Measurements from ENCODE around the gene PDE4A. TPM values are rescaled to one million over a fixed set of nuclear protein-coding genes. Genes with fewer than 3 reads are reported as not detected.
"Not testable (repeated sequence)": the region's sequence is repeated elsewhere in the genome, so short reads cannot be mapped to it uniquely, and the experiment has no call there.

PDE4A gene
- total RNA-seq, 4 donors from 2014 or later: 6.4 to 10.1 (median 8.4) TPM

- Histone ChIP-seq H3K27ac (no peak overlapping the region), H3K4me3 (no peak overlapping the region), H3K9me3 (no peaks in the 10 kb centered on the region), H3K27me3 (no peaks in the 10 kb centered on the region), H3K36me3 (peaks cover 0 to 53% of the 10 kb centered on the region in 2 donors), H3K4me1 (peaks cover 14 to 18% of the 10 kb centered on the region in 2 donors)
- no peak for TF ChIP-seq POLR2A (IDR thresholded peaks at IDR 0.05)
- no peak for TF ChIP-seq CTCF (IDR thresholded peaks at IDR 0.05 in 4 of 5, conservative IDR thresholded peaks at IDR 0.05 in 1 of 5)
- DNase-seq (no peak), ATAC-seq (no peak)
- in situ Hi-C loops (cut with MboI; ENCODE audit: low sequenced_read_pairs in 4 of 4) (loop anchor here in 3 of 4 donors (10.0 to 25.0 kb wide), 2 partner anchors 290 to 458 kb away; partner anchors contain the start of genes OLFM2 (in 3 of the 3), ANGPTL6 (in 1 of the 3) and PPAN (in 1 of the 3)), intact Hi-C loops (cut with DNase I; ENCODE audit: low total_unique reads) (loop anchor here (10.0 kb wide), 1 partner anchor 980 kb away; the partner anchor contains the start of gene SWSAP1)
Observed at GRCh38 chr19:10395003-10395402, 25.3 kb upstream of the PDE4A start.

- H3K27ac ChIP-seq: no peak overlapping the region
- in situ Hi-C loops (cut with MboI; ENCODE audit: low sequenced_read_pairs in 4 of 4): loop anchor here in 3 of 4 donors (10.0 to 25.0 kb wide), 2 partner anchors 291 to 458 kb away; partner anchors contain the start of genes OLFM2 (in 3 of the 3), ANGPTL6 (in 1 of the 3) and PPAN (in 1 of the 3)
- H3K27me3 ChIP-seq: no peaks in the 10 kb centered on the region
- H3K36me3 ChIP-seq: peaks cover 0 to 53% of the 10 kb centered on the region in 2 donors
- no peak for TF ChIP-seq POLR2A (IDR thresholded peaks at IDR 0.05)
- no peak for TF ChIP-seq CTCF (IDR thresholded peaks at IDR 0.05 in 4 of 5, conservative IDR thresholded peaks at IDR 0.05 in 1 of 5)
- intact Hi-C loops (cut with DNase I; ENCODE audit: low total_unique reads): loop anchor here (10.0 kb wide), 1 partner anchor 979 kb away; the partner anchor contains the start of gene SWSAP1
- H3K4me3 ChIP-seq: no peak overlapping the region
- no peak for DNase-seq
- H3K4me1 ChIP-seq: peaks cover 18 to 23% of the 10 kb centered on the region in 2 donors
- ATAC-seq: no peak
- H3K9me3 ChIP-seq: no peaks in the 10 kb centered on the region
Observed at GRCh38 chr19:10395436-10395835, 24.9 kb upstream of the PDE4A start.

- Histone ChIP-seq H3K27me3 (no peaks in the 10 kb centered on the region), H3K36me3 (peaks cover 0 to 50% of the 10 kb centered on the region in 2 donors), H3K4me3 (no peak overlapping the region), H3K4me1 (peaks cover 23 to 27% of the 10 kb centered on the region in 2 donors), H3K9me3 (no peaks in the 10 kb centered on the region), H3K27ac (no peak overlapping the region)
- intact Hi-C loops (cut with DNase I; ENCODE audit: low total_unique reads) (loop anchor here (10.0 kb wide), 1 partner anchor 979 kb away; the partner anchor contains the start of gene SWSAP1), in situ Hi-C loops (cut with MboI; ENCODE audit: low sequenced_read_pairs in 4 of 4) (loop anchor here in 3 of 4 donors (10.0 to 25.0 kb wide), 2 partner anchors 291 to 459 kb away; partner anchors contain the start of genes OLFM2 (in 3 of the 3), ANGPTL6 (in 1 of the 3) and PPAN (in 1 of the 3))
- no peak for DNase-seq
- no peak for TF ChIP-seq POLR2A (IDR thresholded peaks at IDR 0.05)
- TF ChIP-seq CTCF (IDR thresholded peaks at IDR 0.05 in 4 of 5, conservative IDR thresholded peaks at IDR 0.05 in 1 of 5): no peak
- no peak for ATAC-seq
Observed at GRCh38 chr19:10395917-10396316, 24.4 kb upstream of the PDE4A start.

- peak overlapping the region; percentile 87 to 98 (median 90) for H3K27ac ChIP-seq
- intact Hi-C loops (cut with DNase I; ENCODE audit: low total_unique reads) (loop anchor here (10.0 kb wide), 1 partner anchor 976 kb away; the partner anchor contains the start of gene SWSAP1), in situ Hi-C loops (cut with MboI; ENCODE audit: low sequenced_read_pairs in 4 of 4) (loop anchor here in 3 of 4 donors (10.0 to 25.0 kb wide), 2 partner anchors 294 to 462 kb away; partner anchors contain the start of genes OLFM2 (in 3 of the 3), ANGPTL6 (in 1 of the 3) and PPAN (in 1 of the 3))
- H3K4me3 ChIP-seq: no peak overlapping the region
- TF ChIP-seq POLR2A (IDR thresholded peaks at IDR 0.05) (no peak), CTCF (IDR thresholded peaks at IDR 0.05 in 4 of 5, conservative IDR thresholded peaks at IDR 0.05 in 1 of 5) (no peak)
- H3K27me3 ChIP-seq: no peaks in the 10 kb centered on the region
- no peaks in the 10 kb centered on the region for H3K9me3 ChIP-seq
- H3K4me1 ChIP-seq: peaks cover 42 to 43% of the 10 kb centered on the region in 2 donors
- H3K36me3 ChIP-seq: peaks cover 0 to 22% of the 10 kb centered on the region in 2 donors
- DNase-seq (no peak), ATAC-seq (no peak)
Observed at GRCh38 chr19:10398819-10399218, 21.5 kb upstream of the PDE4A start.

- intact Hi-C loops (cut with DNase I; ENCODE audit: low total_unique reads) (loop anchor here (10.0 kb wide), 1 partner anchor 975 kb away; the partner anchor contains the start of gene SWSAP1), in situ Hi-C loops (cut with MboI; ENCODE audit: low sequenced_read_pairs in 4 of 4) (loop anchor here in 3 of 4 donors (10.0 to 25.0 kb wide), 2 partner anchors 295 to 462 kb away; partner anchors contain the start of genes OLFM2 (in 3 of the 3), ANGPTL6 (in 1 of the 3) and PPAN (in 1 of the 3))
- H3K4me3 ChIP-seq, DNase-seq, ATAC-seq, H3K27me3 ChIP-seq, H3K9me3 ChIP-seq: not testable (repeated sequence)
- peaks cover 44 to 45% of the 10 kb centered on the region in 2 donors for H3K4me1 ChIP-seq
- peak overlapping the region; percentile 87 to 98 (median 90) for H3K27ac ChIP-seq
- H3K36me3 ChIP-seq: peaks cover 0 to 17% of the 10 kb centered on the region in 2 donors
Observed at GRCh38 chr19:10399340-10399739, 21.0 kb upstream of the PDE4A start.

Data from gastrocnemius medialis (tissue), 4 donors.